Fibroblast of the aortic adventitia (primary cell): ENCODE data around the gene LAMA4. TPM values are rescaled to one million over a fixed set of nuclear protein-coding genes. Genes with fewer than 3 reads are reported as not detected.
A peak's percentile ranks its signal among the peaks of the same experiment; 100 is the strongest.

ENCODE experiments used
- DNase-seq: peaks from one replicate; pipeline ENCODE4 v3.0.0-alpha.2; 2010; ENCODE audit warnings: low read depth
- H3K4me3 ChIP-seq: 2 replicates; pipeline ENCODE4 v1.5.1; 2011; ENCODE audit warnings: low read depth, mild to moderate bottlenecking, control low read depth, low read length, moderate library complexity
- total RNA-seq: library from RNA; depleted of rRNA; stranded (reverse); fragments of >200 nt; gene quantifications from 2 replicates; pipeline ENCODE4 v1.2.3, GENCODE V29; 2012; ENCODE audit warnings: low replicate concordance
- TF ChIP-seq, protein P1 (sequence below): IDR thresholded peaks from 2 replicates; pipeline ENCODE4 v1.5.1; 2011; ENCODE audit warnings: mild to moderate bottlenecking, low read length, control low read depth, inconsistent platforms; ENCODE audit not compliant: insufficient read depth

Gene LAMA4
- total RNA-seq, 1 donor = 306 TPM

DNA sequence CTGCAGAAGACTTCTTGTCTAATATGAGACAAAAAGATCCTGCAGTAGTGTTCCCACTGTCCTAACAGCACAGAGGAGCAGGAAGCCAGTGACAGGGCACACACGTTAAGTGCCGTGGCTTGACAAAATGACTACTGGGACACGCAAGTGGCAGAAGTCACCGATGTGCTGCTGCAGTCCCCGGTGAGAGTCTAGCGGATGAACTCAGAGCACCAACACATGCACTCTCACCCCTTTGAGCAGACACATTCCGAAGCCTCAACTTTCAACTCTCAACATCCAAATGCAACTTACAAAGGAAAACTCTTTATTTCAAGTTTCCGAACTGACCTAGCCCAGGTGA lies 898 bp downstream of the LAMA4 start:
- no peak for DNase-seq
- H3K4me3 ChIP-seq = peak overlapping the region; percentile 98
- TF ChIP-seq, protein P1, sequence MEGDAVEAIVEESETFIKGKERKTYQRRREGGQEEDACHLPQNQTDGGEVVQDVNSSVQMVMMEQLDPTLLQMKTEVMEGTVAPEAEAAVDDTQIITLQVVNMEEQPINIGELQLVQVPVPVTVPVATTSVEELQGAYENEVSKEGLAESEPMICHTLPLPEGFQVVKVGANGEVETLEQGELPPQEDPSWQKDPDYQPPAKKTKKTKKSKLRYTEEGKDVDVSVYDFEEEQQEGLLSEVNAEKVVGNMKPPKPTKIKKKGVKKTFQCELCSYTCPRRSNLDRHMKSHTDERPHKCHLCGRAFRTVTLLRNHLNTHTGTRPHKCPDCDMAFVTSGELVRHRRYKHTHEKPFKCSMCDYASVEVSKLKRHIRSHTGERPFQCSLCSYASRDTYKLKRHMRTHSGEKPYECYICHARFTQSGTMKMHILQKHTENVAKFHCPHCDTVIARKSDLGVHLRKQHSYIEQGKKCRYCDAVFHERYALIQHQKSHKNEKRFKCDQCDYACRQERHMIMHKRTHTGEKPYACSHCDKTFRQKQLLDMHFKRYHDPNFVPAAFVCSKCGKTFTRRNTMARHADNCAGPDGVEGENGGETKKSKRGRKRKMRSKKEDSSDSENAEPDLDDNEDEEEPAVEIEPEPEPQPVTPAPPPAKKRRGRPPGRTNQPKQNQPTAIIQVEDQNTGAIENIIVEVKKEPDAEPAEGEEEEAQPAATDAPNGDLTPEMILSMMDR = no peak

DNA sequence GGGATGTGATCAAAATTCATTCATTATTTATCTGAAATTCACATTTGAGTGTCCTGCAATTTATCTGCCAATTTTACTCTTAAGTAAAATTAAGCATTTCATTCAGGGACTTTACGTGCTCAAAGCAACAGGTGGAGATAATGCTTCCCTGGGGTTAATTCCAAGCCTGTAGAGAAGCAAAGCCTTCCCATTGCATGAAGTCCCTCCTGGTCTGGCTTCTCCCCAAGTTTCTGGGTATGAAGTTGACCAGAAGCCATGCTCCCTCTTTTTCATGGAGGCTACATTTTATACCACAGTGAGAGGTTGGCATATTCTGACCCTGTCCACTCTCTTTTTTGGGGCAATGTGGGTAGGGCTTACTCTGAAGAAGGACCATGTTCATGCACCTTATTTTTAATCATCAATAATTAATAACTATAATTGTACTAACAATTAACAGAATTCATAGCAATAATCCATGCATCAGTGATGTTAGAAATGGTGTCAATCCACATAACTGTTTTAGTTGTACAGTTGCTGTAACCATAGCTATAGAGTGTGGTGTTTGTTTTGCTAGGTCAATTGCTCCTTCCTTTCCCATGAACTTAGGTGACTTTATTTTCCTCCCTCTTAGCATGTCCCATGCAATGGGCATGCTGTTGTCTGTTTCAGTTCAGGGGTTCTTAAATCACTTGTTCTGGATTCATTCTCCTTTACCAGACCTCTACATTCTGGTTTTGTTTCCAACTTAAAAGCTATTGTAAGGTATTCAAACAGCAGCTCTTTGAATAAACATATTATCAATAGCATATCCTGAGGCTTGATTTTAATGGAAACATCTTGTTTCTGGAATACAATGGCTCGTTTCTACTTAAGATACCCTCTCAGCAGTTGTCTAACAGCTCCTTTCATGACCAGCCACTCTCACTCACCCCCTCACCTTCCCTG lies 1.5 kb downstream of the LAMA4 start:
- TF ChIP-seq, protein P1 = no peak
- peak; percentile 75 for DNase-seq
- H3K4me3 ChIP-seq = peak overlapping the region; percentile 98

DNA sequence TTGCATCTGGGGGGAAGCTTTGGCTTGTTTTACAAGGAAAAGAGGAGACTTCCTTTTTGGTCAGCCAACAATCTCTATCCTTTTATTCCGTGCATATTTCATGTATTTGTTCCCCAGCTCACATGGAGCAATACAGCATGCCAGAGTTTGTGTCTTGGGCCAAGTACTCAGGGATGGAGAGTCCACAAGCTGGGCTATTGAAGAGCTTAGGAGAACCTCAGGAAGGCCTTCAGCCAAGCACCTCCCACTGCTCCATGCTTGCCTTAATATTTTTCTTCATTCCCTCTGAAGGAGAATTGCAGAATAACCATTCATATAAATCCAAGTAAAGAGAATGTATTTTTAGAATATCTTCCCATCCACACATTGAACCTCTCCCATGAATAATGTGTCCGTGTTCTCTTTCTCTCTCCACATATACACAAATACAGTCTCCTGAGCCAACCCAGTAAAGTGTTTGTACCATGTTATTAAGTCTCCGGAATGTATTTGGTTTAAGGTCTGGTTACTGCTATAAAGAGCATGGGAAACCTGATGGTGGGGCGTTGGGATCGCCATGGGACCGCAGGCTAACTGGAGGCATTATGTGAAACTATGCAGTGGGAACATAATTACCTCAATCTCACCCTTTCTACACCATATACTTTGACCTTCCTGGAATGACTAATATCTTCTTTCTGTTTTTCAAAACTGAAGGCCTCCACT lies 3.0 kb downstream of the LAMA4 start:
- H3K4me3 ChIP-seq = peak overlapping the region; percentile 98
- peak; percentile 95 for DNase-seq
- TF ChIP-seq, protein P1 = no peak

DNA sequence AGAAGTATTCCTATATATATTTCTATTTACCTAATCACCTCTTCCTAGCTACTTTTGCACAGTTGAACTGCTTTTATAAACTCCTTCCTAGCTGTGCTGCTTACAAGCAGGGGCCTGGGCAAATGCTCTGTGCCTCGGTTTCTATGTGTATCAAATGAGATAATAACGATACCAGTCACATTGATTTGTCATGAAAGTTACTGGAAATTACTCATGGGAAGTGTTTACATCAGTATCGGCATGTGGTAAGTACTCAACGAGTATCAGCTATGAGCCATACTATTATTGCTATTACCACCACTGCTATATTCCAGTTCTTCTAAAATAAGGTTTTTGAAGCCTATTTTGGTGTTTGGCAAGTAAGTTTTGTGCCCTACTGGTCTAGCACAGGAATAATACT lies 4.9 kb downstream of the LAMA4 start:
- H3K4me3 ChIP-seq = peak overlapping the region; percentile 13
- TF ChIP-seq, protein P1 = no peak
- peak; percentile 58 for DNase-seq

DNA sequence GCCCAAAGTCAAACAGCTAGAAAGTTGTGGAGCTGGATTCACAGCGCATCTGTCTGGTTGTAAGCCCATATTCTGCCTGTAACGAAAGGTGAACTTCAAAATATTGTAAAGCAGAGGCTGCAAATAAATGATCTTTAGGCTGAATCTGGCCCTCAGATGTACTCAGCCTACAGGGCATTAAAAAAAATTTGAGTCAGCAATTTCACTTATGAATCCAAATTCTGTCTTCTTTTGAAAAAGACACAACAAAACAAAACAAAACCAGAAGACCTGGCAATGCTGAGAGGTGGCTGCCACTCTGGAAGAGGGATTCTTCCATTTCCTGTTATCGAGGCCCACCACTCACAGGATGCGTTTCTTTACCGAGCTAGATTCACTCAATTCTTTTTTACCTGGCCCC lies 7.1 kb downstream of the LAMA4 start:
- TF ChIP-seq, protein P1 = no peak
- H3K4me3 ChIP-seq = no peak overlapping the region
- DNase-seq = no peak

- peak; percentile 96 for DNase-seq
- no peak overlapping the region for H3K4me3 ChIP-seq
- TF ChIP-seq, protein P1 = no peak
Measured at GRCh38 chr6:112245511-112246203, 8.7 kb downstream of the LAMA4 start.
